GM23248 (cell line): ENCODE data around the gene CANT1. TPM values are rescaled to one million over a fixed set of nuclear protein-coding genes. Genes with fewer than 3 reads are reported as not detected.

Experiments used
- DNase-seq: peaks from one replicate; pipeline ENCODE4 v3.0.0-alpha.2; 2015
- H2AFZ ChIP-seq: fragments of 200-600 bp; sonication (generic); 2 replicates; pipeline ENCODE4 v1.6.1; 2016; ENCODE audit warnings: antibody characterized with exemption
- H3F3A ChIP-seq: fragments of 200-600 bp; sonication (generic); 2 replicates; pipeline ENCODE4 v1.6.1; 2016; ENCODE audit warnings: mild to moderate bottlenecking, antibody characterized with exemption, mixed run types; ENCODE audit not compliant: insufficient read depth
- H3K27ac ChIP-seq: fragments of 200-600 bp; sonication (generic); 2 replicates; pipeline ENCODE4 v1.5.1; 2016; ENCODE audit warnings: mild to moderate bottlenecking
- H3K27me3 ChIP-seq: fragments of 200-600 bp; sonication (generic); replicated peaks from 2 replicates; pipeline ENCODE4 v1.6.1; 2016; ENCODE audit warnings: mild to moderate bottlenecking; ENCODE audit not compliant: insufficient read depth
- H3K36me3 ChIP-seq: fragments of 200-600 bp; sonication (generic); 2 replicates; pipeline ENCODE4 v1.6.1; 2016; ENCODE audit warnings: low read depth, mild to moderate bottlenecking
- H3K4me1 ChIP-seq: fragments of 200-600 bp; sonication (generic); 2 replicates; pipeline ENCODE4 v1.6.1; 2016; ENCODE audit warnings: mild to moderate bottlenecking; ENCODE audit not compliant: insufficient read depth
- H3K4me2 ChIP-seq: fragments of 200-600 bp; sonication (generic); one replicate; pipeline ENCODE4 v1.6.1; 2016; ENCODE audit warnings: mild to moderate bottlenecking; ENCODE audit not compliant: unreplicated experiment
- H3K4me3 ChIP-seq: fragments of 200-600 bp; sonication (generic); 2 replicates; pipeline ENCODE4 v1.5.1; 2016; ENCODE audit warnings: mild to moderate bottlenecking
- H3K79me2 ChIP-seq: fragments of 200-600 bp; sonication (generic); 2 replicates; pipeline ENCODE4 v1.6.1; 2016; ENCODE audit warnings: mild to moderate bottlenecking; ENCODE audit not compliant: insufficient read depth
- H3K9ac ChIP-seq: fragments of 200-600 bp; sonication (generic); 2 replicates; pipeline ENCODE4 v1.6.1; 2016; ENCODE audit warnings: mild to moderate bottlenecking
- H3K9me2 ChIP-seq: fragments of 200-600 bp; sonication (generic); 2 replicates; pipeline ENCODE4 v1.6.1; 2016; ENCODE audit warnings: mixed run types, mild to moderate bottlenecking, moderate library complexity; ENCODE audit not compliant: insufficient read depth
- H3K9me3 ChIP-seq: fragments of 200-600 bp; sonication (generic); one replicate; pipeline ENCODE4 v1.6.1; 2017; ENCODE audit warnings: low read depth
- H4K20me1 ChIP-seq: fragments of 200-600 bp; sonication (generic); 2 replicates; pipeline ENCODE4 v1.6.0; 2016; ENCODE audit not compliant: insufficient read depth
- EZH2 ChIP-seq: fragments of 200-600 bp; sonication (generic); IDR thresholded peaks from 2 replicates; pipeline ENCODE4 v1.6.1; 2018; ENCODE audit warnings: antibody characterized with exemption, mild to moderate bottlenecking; ENCODE audit not compliant: insufficient read depth, poor library complexity, severe bottlenecking
- EZH2phosphoT487 ChIP-seq: fragments of 200-600 bp; sonication (generic); IDR thresholded peaks from 2 replicates; pipeline ENCODE4 v1.6.1; 2018; ENCODE audit warnings: antibody characterized with exemption, moderate library complexity, mild to moderate bottlenecking, low read depth; ENCODE audit not compliant: insufficient read depth
- WGBS, 2 experiments: methylation state at CpG; one replicate each; pipeline ENCODE4 v1.1.6; 2015 to 2017; ENCODE audit warnings: low lambda C conversion rate in 2 of 2, low coverage in 1 of 2; ENCODE audit errors: missing lambda C conversion rate in 2 of 2; 5-methylcytosine and 5-hydroxymethylcytosine counted together
- in situ Hi-C: fragments of 300-500 bp; cut with MboI; formaldehyde crosslinking; loops from 2 replicates; pipeline ENCODE4 v1.15.0; 2020
- polyA plus RNA-seq: library from polyadenylated mRNA; unstranded; fragments of >200 nt; fragmentation: Nextera tagmentation; extraction: Ambion mirVana; gene quantifications from 2 replicates; pipeline ENCODE4 v1.2.1, GENCODE V29; 2016
- total RNA-seq: library from RNA; depleted of rRNA; stranded (reverse); fragments of >200 nt; shearing (Covaris generic); gene quantifications from 2 replicates; pipeline ENCODE4 v1.2.3, GENCODE V29; 2014

Gene CANT1
- total and polyA plus RNA-seq, 2 experiments from 2014 or later = 46.2 to 52.0 TPM

GRCh38 chr17:78969865-78970264 lies 39.7 kb downstream of the CANT1 start:
- no peaks in the 10 kb centered on the region for H3K9me2 ChIP-seq
- no peaks in the 10 kb centered on the region for H3K79me2 ChIP-seq
- 85 to 96% methylated on average over 8 to 9 of the region's 9 CpGs for WGBS, 2 experiments
- no peak for DNase-seq
- H3F3A ChIP-seq = no peaks in the 10 kb centered on the region
- no peaks in the 10 kb centered on the region for H3K36me3 ChIP-seq
- no peaks in the 10 kb centered on the region for H3K27me3 ChIP-seq
- no peak overlapping the region for H2AFZ ChIP-seq
- H3K4me3 ChIP-seq = no peak overlapping the region
- no peaks in the 10 kb centered on the region for H4K20me1 ChIP-seq
- no peak overlapping the region for H3K4me2 ChIP-seq
- TF ChIP-seq EZH2 = no peak
- no peak overlapping the region for H3K9ac ChIP-seq
- H3K4me1 ChIP-seq = no peaks in the 10 kb centered on the region
- in situ Hi-C loops = loop anchor here (10.0 kb wide), 1 partner anchor 105 kb away; no protein-coding TSS in a partner anchor
- H3K9me3 ChIP-seq = no peaks in the 10 kb centered on the region
- H3K27ac ChIP-seq = no peak overlapping the region

- H3K4me1 ChIP-seq = no peaks in the 10 kb centered on the region
- H3K4me3 ChIP-seq = no peak overlapping the region
- TF ChIP-seq EZH2 (no peak), EZH2phosphoT487 (no peak)
- H3K79me2 ChIP-seq = no peaks in the 10 kb centered on the region
- H3K4me2 ChIP-seq = no peak overlapping the region
- no peaks in the 10 kb centered on the region for H3K36me3 ChIP-seq
- WGBS, 2 experiments = 88 to 89% methylated on average over 20 to 21 of the region's 21 CpGs
- H2AFZ ChIP-seq = no peak overlapping the region
- H3K27me3 ChIP-seq = no peaks in the 10 kb centered on the region
- no peaks in the 10 kb centered on the region for H3F3A ChIP-seq
- DNase-seq = peak; percentile 24
- no peaks in the 10 kb centered on the region for H4K20me1 ChIP-seq
- no peaks in the 10 kb centered on the region for H3K9me3 ChIP-seq
- H3K9me2 ChIP-seq = no peaks in the 10 kb centered on the region
- no peak overlapping the region for H3K27ac ChIP-seq
- in situ Hi-C loops = no loop called here
- no peak overlapping the region for H3K9ac ChIP-seq
These were observed 41.7 kb downstream of the CANT1 start for GRCh38 chr17:78967782-78968362.

- DNase-seq = no peak
- H3F3A ChIP-seq = no peaks in the 10 kb centered on the region
- peaks cover 6% of the 10 kb centered on the region; the same call in 1 of the 2 replicates for H3K4me1 ChIP-seq
- H3K36me3 ChIP-seq = no peaks in the 10 kb centered on the region
- no peak overlapping the region for H3K4me2 ChIP-seq
- no peaks in the 10 kb centered on the region for H3K9me2 ChIP-seq
- H3K27me3 ChIP-seq = no peaks in the 10 kb centered on the region
- no peak overlapping the region for H3K27ac ChIP-seq
- H4K20me1 ChIP-seq = no peaks in the 10 kb centered on the region
- WGBS, 2 experiments = 90 to 91% methylated on average over 23 of the region's 23 CpGs
- no peaks in the 10 kb centered on the region for H3K9me3 ChIP-seq
- H3K4me3 ChIP-seq = no peak overlapping the region
- no peaks in the 10 kb centered on the region for H3K79me2 ChIP-seq
- no peak overlapping the region for H3K9ac ChIP-seq
- TF ChIP-seq EZH2phosphoT487 (no peak), EZH2 (no peak)
- no peak overlapping the region for H2AFZ ChIP-seq
- in situ Hi-C loops = no loop called here
These were observed 42.5 kb downstream of the CANT1 start for GRCh38 chr17:78966910-78967600.

GRCh38 chr17:78966123-78966813 lies 43.3 kb downstream of the CANT1 start:
- H3K9me3 ChIP-seq = no peaks in the 10 kb centered on the region
- in situ Hi-C loops = no loop called here
- no peaks in the 10 kb centered on the region for H4K20me1 ChIP-seq
- peaks cover 6% of the 10 kb centered on the region; the same call in 1 of the 2 replicates for H3K4me1 ChIP-seq
- no peak overlapping the region for H3K27ac ChIP-seq
- no peak overlapping the region for H3K4me2 ChIP-seq
- H3K27me3 ChIP-seq = no peaks in the 10 kb centered on the region
- TF ChIP-seq EZH2 = no peak
- no peak for TF ChIP-seq EZH2phosphoT487
- H3K36me3 ChIP-seq = no peaks in the 10 kb centered on the region
- WGBS, 2 experiments = 58 to 59% methylated on average over 25 to 26 of the region's 26 CpGs
- H3K9ac ChIP-seq = no peak overlapping the region
- H3K9me2 ChIP-seq = no peaks in the 10 kb centered on the region
- DNase-seq = peak; percentile 50
- no peaks in the 10 kb centered on the region for H3F3A ChIP-seq
- H3K79me2 ChIP-seq = no peaks in the 10 kb centered on the region
- H2AFZ ChIP-seq = no peak overlapping the region
- H3K4me3 ChIP-seq = no peak overlapping the region
